ENCODE data around the gene ZNF862.
A peak's percentile ranks its signal among the peaks of the same experiment; 100 is the strongest.

ZNF862 gene

DNA sequence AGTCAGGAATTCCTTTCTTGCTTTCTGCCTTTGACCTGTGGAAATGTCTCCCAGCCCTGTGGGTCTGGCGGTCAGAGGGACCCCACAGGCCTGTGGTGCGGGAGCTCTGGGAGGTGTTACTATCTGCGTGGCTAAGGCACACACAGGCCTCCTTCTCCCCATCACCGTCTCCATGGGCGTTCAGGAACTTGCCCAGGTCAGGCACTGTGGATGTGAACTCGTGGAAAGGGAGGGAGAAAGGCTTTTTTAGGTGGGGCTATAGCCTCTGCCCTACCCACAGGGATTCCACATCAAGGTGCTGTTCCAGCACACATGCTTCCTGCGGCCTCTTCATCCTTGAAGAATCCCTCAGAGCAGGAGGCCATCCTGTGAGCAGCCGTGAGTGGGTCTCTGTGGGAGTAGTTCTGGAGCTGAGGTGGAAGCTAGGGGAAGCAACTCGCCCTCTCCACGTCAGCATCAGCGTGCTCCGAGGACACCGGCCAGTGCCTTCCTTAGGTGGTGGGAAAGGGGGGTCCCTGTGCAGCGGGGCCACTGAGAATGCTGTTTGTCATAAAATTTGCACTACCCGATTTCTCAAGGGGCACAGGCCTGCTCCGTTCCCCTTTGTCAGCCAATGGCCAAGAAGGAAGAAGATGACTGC is 28.1 kb downstream of the ZNF862 start:
- no peak for DNase-seq (ENCODE audit: low read depth)

DNA sequence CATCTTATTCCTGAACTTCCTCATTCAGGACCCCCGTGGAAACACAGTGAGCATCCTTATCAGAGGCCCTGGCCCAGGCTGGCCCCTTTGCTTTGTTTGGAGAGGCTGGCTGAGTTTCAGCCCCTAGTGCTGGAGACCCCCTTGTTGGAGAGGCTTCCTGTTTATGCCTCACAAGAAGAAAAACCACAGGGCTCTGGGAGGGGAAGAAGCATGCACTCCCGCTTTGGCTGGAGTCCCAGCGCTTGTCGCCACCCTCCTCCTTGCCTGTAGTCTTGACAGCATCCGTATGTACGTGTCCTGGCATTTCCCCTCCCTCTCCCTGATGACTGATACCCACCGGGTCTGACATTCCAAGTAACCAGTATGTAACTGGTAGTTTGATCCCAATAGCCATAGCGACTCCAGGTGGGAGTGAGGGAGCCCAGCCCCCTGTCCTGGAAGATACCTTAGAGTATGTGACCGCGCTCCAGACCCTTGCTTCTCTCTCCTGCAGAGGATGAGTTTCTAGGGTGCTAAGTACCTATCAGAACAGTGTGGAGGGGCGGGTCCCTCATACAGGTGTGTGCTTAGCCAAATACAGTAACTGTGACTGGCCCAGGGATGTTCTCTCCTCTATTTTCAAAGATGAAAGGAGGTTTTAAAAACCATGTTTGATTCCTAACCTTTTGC is 28.7 kb downstream of the ZNF862 start:
- DNase-seq (ENCODE audit: low read depth), result no peak

DNA sequence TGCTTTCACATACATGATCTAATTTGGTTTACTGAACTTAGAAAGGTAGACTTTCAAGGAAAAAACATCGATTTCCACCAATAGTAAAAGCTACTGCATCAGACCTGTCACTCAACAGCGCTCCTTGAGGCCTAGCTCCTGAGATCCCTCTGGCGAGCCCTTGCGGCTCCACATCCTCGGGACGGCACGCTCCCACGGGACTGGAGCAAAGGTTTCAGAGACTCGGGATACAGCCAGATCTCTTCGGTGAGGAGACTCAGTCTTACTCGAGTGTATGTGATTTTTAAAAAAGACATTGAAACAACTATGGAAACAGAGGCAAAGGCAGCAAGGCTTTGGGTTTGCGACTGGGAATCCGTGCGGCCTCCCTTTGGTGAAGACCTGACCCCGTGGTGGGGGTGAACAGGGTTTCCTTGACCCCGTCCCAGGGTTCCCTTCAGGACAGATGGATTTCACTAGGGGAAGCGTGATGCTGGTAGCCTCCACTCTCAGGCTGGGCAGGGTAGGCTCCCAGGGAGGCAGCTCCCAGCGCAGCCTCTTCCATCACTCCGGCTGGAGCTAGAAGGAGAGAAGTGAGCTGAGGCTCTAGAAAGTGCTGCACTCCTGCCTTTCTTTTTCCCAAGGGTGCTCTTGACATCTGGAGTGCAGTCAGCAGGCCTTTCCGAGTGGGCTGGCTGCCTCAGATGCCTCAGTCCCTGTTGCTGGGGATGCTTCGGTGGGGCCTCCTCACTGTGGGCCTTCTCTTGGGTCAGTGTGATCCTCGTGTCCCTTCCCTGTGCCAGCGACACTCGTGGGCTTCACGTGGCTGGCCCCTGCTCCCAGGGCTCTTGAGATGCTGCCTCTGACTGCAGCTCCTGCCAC is 29.8 kb downstream of the ZNF862 start:
- DNase-seq (ENCODE audit: low read depth), result no peak

DNA sequence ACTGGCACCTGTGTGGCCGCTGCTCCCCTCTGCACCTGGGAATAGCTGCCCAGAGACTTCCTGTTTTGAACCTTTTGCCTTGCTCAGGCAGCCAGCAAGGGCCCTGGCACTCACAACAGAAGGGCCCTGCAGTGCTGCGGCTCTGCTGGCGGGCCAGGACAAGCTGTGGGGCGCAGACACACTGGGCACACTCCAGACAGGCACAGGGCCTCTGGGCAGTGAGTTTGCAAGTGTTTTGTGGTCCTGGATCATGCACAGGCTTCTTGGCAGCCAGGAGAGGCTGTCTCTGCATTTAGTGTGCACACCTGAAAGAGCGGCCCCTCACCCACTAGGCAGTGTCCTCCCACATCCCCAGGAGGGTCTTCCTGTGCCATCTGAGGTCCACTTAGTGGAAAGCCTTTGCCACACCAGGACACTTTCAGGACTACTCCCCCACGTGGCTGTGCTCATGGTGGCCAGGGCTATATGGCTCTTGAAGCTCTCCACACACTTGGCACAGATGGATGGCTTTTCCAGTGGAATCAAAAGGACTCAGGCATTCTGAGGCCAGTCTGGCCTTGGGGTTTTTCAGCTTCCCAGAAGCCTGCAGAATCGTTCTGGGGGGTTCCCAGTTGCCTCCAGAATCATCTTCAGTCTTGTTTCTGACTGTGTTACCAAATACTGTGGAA is 30.6 kb downstream of the ZNF862 start:
- no peak for DNase-seq (ENCODE audit: low read depth)

DNA sequence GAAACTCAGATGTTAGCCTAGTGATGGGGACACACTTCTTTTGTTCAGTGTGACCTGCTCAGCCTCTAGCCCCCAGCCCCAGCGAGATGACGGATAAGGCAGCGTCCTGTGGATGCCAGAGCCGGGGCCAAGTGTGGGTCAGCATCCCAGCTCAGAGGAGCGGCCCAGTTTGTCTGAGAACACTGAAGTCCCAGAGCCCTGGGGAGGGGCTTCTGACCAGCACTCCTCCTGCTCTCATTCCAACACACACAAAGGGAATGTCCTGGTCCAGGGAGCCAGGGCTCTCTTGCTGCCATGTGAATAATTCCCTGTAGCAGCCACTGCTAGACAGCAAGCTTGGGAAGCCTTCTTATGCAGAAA is 31.1 kb downstream of the ZNF862 start:
- no peak for DNase-seq (ENCODE audit: low read depth)

DNA sequence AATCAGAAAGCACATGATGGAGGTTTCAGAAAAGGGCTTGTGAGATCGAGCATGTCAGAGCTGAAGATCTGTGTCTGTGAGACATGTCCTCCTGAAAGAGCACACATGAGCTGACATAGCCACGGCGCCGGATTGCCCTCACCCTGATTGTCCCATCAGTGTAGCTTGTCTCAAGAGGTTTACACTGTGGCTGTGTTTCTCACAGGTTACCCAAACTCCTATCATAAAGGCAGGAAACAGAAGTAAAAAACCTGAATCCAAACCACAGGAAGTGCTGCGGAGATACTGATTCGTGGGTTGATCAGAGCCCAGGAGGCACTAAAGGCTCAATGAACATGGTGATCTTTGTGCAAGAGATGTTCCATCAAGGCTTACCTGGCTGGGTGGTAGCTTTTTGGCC is 31.7 kb downstream of the ZNF862 start:
- DNase-seq (ENCODE audit: low read depth), result no peak

DNA sequence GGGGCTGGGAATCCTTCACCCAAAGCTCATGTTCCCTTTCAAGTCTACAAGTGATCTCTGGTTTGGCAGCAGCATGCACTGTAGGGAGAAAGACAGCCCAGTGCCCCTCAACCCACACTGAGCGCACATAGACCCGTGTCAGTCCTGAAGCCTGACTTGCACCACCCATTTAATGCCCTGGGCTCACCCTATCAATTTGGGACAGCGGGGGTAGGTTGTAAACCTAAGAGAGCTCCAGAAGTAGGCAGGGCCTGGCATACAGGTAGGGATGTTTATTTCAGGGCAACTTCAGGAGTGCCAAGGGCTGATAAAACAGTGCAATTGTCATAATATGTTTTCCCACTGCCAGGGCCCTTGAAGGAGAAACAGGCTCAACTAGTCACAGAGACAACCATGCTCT is 32.1 kb downstream of the ZNF862 start:
- DNase-seq (ENCODE audit: low read depth), result no peak

DNA sequence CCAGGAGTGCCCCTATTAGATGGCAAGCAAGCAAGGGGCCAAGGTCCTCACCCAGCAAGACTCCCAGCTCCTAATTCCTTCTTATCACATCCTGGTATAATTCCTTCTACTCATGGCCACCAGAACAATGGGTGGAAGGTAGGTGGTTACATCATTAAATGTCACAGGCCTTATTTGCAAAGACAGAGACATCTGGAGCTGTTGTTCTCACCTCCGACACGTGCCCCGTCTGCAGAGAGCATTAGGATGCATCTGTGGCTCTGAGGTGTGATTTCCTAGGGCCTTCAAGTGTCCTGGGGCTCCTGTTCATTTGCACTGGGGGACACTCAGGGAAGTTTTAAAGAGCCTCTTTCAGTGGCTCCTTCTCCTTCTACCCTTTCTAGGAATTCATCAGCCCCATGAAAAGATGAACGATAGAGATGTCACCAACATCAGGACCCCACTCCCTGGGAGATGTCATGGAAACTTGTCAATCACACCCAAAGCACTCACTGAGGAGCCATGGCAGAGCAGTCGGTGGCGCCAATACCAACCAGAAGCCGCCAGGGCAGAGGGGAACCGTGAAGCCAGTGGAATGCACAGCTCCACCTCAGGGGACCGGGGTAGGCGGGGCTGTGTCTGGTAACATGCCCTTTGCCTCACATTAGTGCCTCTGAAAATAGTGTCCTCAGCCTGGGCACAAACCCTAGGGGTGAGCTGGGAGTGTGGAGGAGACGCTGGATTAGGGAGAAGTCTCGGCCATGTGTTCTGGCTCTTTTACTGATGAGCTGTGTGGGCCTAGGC is 32.7 kb downstream of the ZNF862 start:
- no peak for DNase-seq (ENCODE audit: low read depth)

DNA sequence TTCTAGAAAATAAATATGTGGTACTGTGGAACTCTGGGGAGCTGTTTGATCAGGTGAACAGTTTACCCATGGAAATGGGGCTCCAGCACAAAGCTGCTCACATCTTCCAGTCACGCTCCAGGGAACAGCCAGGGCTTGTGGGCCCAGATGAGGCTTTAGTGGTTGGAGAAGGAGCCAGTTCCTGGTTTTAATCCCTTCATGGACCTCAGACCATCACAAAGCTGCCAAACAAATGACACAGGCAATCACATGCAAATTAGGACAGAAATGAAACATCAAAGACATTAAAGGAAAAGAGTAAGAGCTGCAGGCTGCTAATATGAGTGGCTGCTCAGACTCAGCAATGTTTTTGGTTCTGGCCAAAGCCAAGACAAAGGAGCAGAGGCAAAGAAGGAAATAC is 33.4 kb downstream of the ZNF862 start:
- no peak for DNase-seq (ENCODE audit: low read depth)

DNA sequence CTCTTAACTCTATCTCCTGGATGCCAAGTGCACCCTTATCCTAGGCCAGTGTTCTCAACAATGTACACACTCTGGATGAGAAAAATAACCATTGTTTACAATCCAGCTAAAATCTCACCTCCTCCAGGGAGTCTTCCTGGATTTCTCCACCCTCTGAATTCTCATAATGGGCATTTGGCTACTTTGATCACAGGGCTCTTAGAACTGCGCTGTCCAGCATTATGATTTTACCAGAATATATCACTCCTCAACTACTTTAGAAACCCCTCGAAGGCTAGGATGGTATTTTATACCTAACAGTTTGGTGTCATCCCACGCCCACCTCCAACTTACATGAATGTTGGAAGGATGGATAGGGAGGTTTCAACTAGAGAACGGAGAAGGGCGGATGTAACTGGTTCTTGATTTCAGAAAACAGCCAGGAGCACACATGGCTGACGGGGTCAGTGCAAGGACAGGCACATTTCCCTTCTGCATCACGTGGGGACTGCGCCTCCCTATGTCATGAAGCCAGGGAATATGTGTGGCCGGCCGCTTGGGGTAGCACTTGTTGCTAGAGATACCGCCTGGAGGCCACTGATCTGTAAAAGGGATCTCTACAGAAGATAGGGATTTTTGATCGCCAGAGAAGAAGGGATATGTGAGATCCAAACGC is 34.4 kb downstream of the ZNF862 start:
- no peak for DNase-seq (ENCODE audit: low read depth)

DNA sequence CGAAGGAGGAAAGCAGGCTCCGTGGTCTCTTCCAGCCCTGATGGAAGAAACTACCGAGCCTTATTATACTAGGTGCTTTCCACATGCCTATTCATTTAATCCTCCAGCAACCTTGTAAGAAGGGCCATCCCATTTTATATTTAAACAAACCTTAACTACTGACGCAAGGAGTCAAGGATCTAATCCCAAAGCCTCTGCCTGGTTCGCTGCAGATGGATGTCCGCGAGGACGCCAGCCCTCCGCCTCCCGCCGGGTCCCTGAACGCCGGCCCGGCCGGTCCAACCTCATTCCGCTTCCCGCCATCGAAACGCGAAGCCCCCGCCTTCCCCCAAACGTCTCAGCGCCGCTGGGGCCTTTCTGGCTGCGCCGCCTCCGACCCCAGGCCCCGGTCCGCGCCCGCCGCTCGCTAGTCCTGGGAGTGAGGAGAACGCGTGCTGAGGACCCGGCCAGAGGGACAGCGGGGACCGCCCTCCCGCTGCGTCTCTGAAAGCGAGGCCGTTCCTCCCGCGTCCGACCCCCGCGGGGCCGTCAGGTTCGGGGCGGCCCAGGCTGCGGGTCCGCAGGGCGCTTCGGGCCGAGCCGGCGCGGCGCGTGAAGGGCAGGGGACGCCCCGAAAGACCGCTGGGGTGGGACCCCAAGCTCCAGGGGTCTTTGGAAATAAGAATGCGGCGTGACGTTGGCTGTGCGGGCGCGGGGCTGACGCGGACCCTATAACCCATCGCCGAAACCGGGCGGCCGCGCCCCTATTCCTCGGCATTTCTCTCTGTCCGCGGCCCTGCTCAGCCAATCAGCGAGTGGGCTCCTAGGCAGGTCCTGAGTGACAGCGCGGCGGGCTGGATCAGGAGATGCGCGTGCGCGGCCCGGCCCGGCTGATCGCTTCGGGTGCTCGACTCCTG is 35.1 kb downstream of the ZNF862 start, which contains the start of gene ATP6V0E2:
ATP6V0E2 (plus strand) TSS at position 896 of the 896 bp plus-strand sequence. CDS start 97 bp downstream, outside the sequence.
- peak; percentile 91 for DNase-seq (ENCODE audit: low read depth)

DNA sequence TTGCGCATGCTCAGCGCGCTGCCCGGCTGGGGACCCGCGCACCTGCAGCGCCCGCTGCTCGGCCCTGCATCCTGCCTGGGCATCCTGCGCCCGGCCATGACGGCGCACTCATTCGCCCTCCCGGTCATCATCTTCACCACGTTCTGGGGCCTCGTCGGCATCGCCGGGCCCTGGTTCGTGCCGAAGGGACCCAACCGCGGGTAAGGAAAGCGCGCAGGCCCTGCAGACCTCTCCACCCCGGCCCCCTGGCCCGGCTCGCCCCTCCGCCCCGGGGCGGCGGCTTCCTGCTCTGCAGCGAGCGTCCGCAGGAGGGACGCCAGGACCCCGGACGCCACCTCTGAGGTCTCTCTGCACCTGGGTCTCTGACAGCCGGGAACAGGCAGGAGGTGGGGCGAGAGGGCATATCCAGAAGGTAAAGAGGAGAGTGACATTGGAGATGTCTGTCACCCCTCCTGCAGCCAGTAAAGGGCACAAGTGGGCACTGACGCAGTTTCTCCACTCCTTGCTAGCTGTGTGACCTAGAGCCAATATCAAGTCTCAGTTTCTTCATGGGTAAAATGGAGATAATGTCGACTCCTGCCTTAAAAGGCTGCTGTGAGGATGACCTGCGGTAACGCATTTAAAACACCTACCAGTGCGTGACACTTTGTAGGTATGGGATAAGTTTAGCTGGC is 35.9 kb downstream of the ZNF862 start:
- DNase-seq (ENCODE audit: low read depth), result no peak

DNA sequence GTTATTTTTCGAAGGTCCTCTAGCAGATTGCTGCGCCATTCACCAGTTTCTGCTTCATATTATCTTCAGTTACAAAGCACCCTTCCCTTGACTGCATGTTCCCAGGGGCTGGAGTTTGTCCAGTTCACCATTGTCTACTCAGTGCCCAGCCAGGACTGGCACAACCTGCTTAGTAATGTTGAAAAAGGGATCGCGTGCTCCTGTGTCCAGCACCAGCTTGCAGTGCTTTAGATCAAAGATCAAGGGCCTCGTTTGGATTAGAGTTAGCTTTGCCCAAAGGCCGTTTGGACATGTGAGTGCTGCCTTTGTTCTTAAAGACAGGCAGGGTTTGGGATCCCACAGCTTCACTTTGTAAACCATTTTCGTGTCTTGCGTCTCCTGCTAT is 36.5 kb downstream of the ZNF862 start:
- DNase-seq (ENCODE audit: low read depth), result no peak

DNA sequence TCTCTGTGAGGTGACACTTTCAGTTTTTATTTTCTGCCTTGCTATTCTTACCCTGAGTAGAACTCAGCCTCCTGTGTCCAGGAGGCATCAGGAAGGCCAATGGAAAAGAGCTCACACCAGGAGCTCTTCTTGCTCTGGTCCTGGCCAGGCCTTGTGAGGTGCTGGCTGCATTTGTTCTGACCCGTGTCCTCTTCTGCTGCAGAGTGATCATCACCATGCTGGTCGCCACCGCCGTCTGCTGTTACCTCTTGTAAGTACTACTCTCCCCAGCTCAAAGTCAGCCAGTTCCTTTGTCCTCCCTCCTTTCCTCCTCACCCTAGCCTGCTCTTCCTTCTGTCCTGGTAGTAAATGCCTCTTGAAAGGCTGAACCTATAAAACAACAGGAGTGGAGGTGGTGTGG is 37.2 kb downstream of the ZNF862 start:
- no peak for DNase-seq (ENCODE audit: low read depth)

DNA sequence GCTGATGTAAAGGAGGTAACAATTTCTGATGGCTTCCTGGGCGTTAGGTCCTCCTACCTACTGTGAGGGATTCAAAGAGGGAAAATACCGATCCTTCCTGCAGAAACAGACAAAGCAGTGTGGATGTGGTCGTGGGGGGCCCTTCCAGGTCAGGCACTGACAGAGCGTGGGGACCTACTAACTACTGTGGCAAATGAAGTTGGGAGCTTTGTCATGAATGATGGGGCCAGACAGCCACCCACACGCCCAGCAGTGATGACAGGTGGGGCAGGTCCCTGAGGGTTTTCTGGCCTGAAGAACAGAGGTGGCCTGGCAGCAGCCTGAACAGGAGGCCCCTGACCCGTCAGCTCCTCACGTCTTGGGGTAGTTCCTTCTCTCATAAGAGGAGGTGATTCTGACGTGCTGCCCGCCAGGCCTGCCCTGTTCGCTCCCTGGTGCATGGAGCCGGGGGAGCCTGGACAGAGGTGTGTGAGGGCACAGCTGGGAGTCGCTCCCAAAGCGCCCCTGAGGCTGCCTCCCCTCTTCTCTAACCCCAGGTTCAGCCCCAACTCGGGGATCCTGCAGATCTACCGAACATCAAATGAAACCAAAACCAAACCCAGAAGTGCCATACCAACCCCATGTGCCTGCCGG is 39.8 kb downstream of the ZNF862 start:
- no peak for DNase-seq (ENCODE audit: low read depth)

DNA sequence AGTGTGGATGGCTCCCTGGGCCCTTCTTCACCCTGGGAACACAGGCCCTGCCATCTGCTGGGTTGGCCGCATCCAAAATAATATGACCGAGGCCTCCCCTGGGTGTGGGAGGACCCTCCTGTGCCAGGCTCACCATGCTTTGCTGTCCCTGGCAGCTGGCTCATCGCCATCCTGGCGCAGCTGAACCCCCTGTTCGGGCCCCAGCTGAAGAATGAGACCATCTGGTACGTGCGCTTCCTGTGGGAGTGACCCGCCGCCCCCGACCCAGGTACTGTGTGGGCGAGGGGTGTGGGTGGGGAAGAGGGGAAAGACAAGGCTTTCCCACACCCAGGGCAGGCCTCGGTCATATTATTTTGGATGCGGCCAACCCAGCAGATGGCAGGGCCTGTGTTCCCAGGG is 40.3 kb downstream of the ZNF862 start:
- DNase-seq (ENCODE audit: low read depth), result no peak

DNA sequence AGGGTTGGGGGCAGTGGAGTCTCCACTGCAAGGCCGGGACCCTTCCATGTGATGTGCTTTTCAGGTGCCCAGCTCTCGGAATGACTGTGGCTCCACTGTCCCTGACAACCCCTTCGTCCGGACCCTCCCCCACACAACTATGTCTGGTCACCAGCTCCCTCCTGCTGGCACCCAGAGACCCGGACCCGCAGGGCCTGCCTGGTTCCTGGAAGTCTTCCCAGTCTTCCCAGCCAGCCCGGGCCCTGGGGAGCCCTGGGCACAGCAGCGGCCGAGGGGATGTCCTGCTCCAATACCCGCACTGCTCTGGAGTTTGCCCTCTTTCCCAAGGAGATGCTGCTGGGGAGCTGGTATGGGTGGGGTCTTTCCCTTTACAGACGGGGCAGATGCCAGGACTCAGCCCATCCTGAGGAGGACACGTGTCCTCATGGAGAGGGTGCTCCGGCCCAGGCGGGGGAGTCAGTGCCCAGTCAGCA is 41.1 kb downstream of the ZNF862 start:
- no peak for DNase-seq (ENCODE audit: low read depth)

DNA sequence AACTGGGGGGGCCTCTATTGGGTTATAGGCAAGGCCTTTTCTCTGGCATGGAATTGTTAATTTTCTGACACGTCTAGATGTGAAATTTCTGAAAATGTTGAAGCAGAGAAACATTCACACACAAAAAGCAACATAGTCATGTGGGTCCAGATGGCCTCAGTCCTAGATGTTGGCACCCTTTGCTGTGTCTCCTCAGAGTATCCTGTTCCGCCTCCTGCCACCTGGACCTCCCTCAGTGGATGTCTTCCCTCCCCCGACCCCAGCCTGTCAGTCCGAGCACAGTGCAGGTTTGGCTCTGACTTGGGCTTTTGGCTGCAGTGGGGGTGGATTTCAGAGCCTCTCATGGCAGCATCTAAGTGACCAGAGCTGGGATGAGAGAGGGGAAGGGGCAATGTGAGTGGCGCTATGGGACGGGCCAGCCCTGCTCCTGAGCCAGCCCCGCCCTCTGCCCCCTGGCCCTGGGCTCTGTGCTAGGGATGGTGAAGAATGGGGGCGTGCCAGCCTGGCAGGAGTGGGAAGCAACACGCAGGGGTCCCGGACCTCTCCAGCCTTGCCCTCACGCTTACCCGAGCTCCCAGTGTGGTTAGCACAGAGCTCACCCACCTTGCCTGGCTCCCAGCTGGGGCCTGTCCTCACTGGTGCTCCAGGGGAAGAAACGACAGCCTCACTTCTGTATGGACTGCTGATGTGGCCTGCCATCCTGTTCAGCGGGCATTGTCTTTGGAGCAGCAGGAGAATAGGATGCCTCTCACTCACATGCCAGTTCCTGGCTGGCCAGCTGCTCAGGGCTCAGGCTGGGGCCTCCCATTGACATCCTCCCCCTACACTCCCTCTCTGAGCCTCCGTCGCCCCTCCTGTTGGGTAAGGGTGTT is 41.8 kb downstream of the ZNF862 start:
- DNase-seq (ENCODE audit: low read depth), result no peak

Measured in activated T-cell treated with anti-CD3 and anti-CD28 coated beads for 24 hours (primary cell).